Thoracic aorta (tissue), 2 donors: ENCODE data around the gene ATP1B3. TPM values are rescaled to one million over a fixed set of nuclear protein-coding genes. Genes with fewer than 3 reads are reported as not detected.

Experiments used
- ATAC-seq: fragments of 150-250 bp; one replicate; pipeline ENCODE4 v1.8.0; 2017; ENCODE audit warnings: low read depth; ENCODE audit not compliant: insufficient number of reproducible peaks, low FRiP score
- DNase-seq: peaks from one replicate; pipeline ENCODE4 v3.0.0-alpha.2; 2020; ENCODE audit warnings: low spot score
- H3K27ac ChIP-seq, 2 donors: fragments of 200-600 bp; sonication (generic); 1 replicate in 1 of 2; 2 replicates in 1 of 2; pipeline ENCODE4 v1.5.1; 2016; ENCODE audit warnings: mild to moderate bottlenecking in 2 of 2, moderate library complexity in 2 of 2
- H3K27me3 ChIP-seq: fragments of 200-600 bp; sonication (generic); replicated peaks from 2 replicates; pipeline ENCODE4 v1.6.0; 2016; ENCODE audit warnings: mild to moderate bottlenecking; ENCODE audit not compliant: insufficient read depth
- H3K36me3 ChIP-seq: fragments of 200-600 bp; sonication (generic); one replicate; pipeline ENCODE4 v1.5.1; 2016
- H3K4me1 ChIP-seq, 2 donors: fragments of 200-600 bp; sonication (generic); 1 replicate in 1 of 2; 2 replicates in 1 of 2; pipeline versions ENCODE4 v1.5.1 to v1.6.0; 2016; ENCODE audit warnings: low read depth in 2 of 2, mild to moderate bottlenecking in 1 of 2; ENCODE audit not compliant: control insufficient read depth in 1 of 2
- H3K4me3 ChIP-seq: fragments of 200-600 bp; sonication (generic); 2 replicates; pipeline ENCODE4 v1.5.1; 2016; ENCODE audit warnings: mild to moderate bottlenecking
- H3K9me3 ChIP-seq: fragments of 200-600 bp; sonication (generic); 2 replicates; pipeline ENCODE4 v1.5.1; 2016
- total RNA-seq, 2 donors: library from RNA; depleted of rRNA; stranded (reverse); fragments of >200 nt; gene quantifications; one replicate each; pipeline versions ENCODE4 v1.1.0 to v1.2.3, GENCODE V29; 2016
- TF ChIP-seq, protein P1 (sequence below): fragments of 200-600 bp; sonication (generic); IDR thresholded peaks from one replicate; pipeline ENCODE4 v1.5.1; 2019; ENCODE audit warnings: antibody characterized with exemption

Gene ATP1B3
- total RNA-seq, result 100 to 1,000 TPM in 1 of 2 donors, 10 to 100 TPM in 1; 78.7 to 106 TPM

DNA sequence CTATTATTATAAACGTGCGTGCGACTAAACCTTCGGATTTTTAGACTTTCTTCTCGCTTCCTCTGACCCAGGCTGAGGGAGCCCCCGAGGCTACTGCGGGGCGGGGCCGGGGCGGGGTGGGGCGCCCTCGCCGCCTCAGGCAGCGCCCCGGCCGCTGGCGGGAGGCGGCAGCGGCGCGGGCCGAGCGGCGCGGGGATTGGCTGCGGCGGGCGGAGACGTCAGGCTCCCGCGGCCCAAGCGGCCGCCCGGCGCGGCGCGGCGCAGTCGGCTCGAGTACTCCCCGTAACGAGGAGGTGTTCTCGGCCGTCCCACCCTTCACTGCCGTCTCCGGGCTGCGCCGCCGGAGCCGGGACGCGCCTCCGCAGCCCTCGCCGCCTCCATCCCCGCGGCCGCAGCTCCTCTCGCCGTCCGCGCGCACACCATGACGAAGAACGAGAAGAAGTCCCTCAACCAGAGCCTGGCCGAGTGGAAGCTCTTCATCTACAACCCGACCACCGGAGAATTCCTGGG, at the start of gene ATP1B3:
TSS of gene ATP1B3 (plus strand) at position 263 of the 510 bp plus-strand sequence. CDS start at position 422, 159 bp downstream.
- TF ChIP-seq, protein P1, sequence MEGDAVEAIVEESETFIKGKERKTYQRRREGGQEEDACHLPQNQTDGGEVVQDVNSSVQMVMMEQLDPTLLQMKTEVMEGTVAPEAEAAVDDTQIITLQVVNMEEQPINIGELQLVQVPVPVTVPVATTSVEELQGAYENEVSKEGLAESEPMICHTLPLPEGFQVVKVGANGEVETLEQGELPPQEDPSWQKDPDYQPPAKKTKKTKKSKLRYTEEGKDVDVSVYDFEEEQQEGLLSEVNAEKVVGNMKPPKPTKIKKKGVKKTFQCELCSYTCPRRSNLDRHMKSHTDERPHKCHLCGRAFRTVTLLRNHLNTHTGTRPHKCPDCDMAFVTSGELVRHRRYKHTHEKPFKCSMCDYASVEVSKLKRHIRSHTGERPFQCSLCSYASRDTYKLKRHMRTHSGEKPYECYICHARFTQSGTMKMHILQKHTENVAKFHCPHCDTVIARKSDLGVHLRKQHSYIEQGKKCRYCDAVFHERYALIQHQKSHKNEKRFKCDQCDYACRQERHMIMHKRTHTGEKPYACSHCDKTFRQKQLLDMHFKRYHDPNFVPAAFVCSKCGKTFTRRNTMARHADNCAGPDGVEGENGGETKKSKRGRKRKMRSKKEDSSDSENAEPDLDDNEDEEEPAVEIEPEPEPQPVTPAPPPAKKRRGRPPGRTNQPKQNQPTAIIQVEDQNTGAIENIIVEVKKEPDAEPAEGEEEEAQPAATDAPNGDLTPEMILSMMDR, result no peak
- peak within 1 kb of the TSS; percentile 99 for H3K4me3 ChIP-seq
- no peaks in the 10 kb centered on the region for H3K36me3 ChIP-seq
- peaks cover 18 to 20% of the 10 kb centered on the region in 2 donors for H3K4me1 ChIP-seq
- ATAC-seq (peak; percentile 68), DNase-seq (no peak)
- no peaks in the 10 kb centered on the region for H3K27me3 ChIP-seq
- peak within 1 kb of the TSS; percentile 100 for H3K27ac ChIP-seq
- H3K9me3 ChIP-seq, result no peaks in the 10 kb centered on the region

- H3K4me1 ChIP-seq, result no peaks in the 10 kb centered on the region
- H3K9me3 ChIP-seq, result no peaks in the 10 kb centered on the region
- no peaks in the 10 kb centered on the region for H3K27me3 ChIP-seq
- H3K27ac ChIP-seq, result no peak overlapping the region
- H3K4me3 ChIP-seq, result no peak overlapping the region
- no peak for ATAC-seq
- TF ChIP-seq, protein P1, result no peak
- no peak for DNase-seq
- no peaks in the 10 kb centered on the region for H3K36me3 ChIP-seq
Measured at GRCh38 chr3:141828487-141828886, 48.0 kb upstream of the ATP1B3 start.

DNA sequence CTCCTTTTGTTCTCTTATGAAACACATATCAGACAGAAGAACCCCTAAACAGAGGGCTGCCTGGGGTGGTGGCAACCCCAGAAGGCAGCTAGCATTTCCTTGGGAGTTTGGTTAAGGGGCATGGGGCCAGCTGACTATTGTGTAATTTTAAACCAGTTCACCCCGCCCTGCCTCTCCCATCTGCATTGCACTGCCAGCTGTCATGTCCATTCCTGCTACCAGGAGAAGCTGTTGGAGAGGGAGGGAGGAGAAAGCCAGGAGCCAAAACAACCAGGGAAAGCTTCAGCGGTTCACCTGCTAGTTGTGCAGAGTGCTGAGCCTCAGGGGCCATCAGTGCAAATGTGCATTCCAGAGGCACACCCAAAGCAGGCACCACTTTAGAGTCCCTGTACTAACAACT, 47.6 kb upstream of the ATP1B3 start:
- DNase-seq (no peak), ATAC-seq (no peak)
- Histone ChIP-seq H3K9me3 (no peaks in the 10 kb centered on the region), H3K4me3 (no peak overlapping the region), H3K27me3 (no peaks in the 10 kb centered on the region), H3K27ac (no peak overlapping the region), H3K36me3 (no peaks in the 10 kb centered on the region), H3K4me1 (no peaks in the 10 kb centered on the region)
- TF ChIP-seq, protein P1, result no peak

DNA sequence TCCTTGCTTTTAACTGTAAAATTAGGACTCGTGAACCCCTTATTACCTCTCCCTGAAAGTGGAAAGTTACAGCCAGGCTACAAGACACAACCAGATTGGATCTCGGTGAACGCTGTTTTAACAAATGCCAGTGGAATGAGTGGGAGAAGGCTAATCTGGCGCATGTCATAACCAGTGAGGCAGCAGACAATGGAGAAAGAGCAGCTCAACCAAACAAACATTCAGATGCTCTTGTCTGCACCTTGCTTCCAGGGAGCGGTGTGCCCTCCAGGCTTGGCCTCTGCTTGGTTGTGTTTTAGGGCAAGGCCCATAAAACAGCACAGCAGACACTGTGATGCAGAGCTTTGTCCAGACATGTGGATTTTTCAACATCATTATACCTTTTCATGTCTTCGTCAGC, 45.9 kb upstream of the ATP1B3 start:
- no peaks in the 10 kb centered on the region for H3K36me3 ChIP-seq
- DNase-seq, result no peak
- H3K4me3 ChIP-seq, result no peak overlapping the region
- H3K27ac ChIP-seq, result no peak overlapping the region
- TF ChIP-seq, protein P1, result no peak
- H3K9me3 ChIP-seq, result no peaks in the 10 kb centered on the region
- no peaks in the 10 kb centered on the region for H3K4me1 ChIP-seq
- H3K27me3 ChIP-seq, result no peaks in the 10 kb centered on the region
- ATAC-seq, result no peak

GRCh38 chr3:141834292-141834691, 42.2 kb upstream of the ATP1B3 start:
- ATAC-seq, result no peak
- H3K27me3 ChIP-seq, result no peaks in the 10 kb centered on the region
- no peak for DNase-seq
- TF ChIP-seq, protein P1, result no peak
- no peaks in the 10 kb centered on the region for H3K4me1 ChIP-seq
- H3K27ac ChIP-seq, result no peak overlapping the region
- no peaks in the 10 kb centered on the region for H3K9me3 ChIP-seq
- H3K4me3 ChIP-seq, result no peak overlapping the region
- no peaks in the 10 kb centered on the region for H3K36me3 ChIP-seq
